HEK293 (cell line): ENCODE results near the gene OSGEPL1.

Source experiments
- PBX3 ChIP-seq: sonication (generic); formaldehyde crosslinking; IDR thresholded peaks from 2 replicates; pipeline ENCODE4 v1.8.1; 2022; ENCODE audit warnings: mild to moderate bottlenecking, moderate library complexity, missing genetic modification reagents
- REST ChIP-seq: fragments of 450-650 bp; formaldehyde crosslinking; IDR thresholded peaks from 2 replicates; pipeline ENCODE4 v1.5.1; 2016; ENCODE audit warnings: missing biosample characterization, missing genetic modification characterization
- YY1 ChIP-seq: fragments of 450-650 bp; formaldehyde crosslinking; IDR thresholded peaks from 2 replicates; pipeline ENCODE4 v1.5.1; 2018; ENCODE audit warnings: missing biosample characterization, missing genetic modification characterization
- ZNF544 ChIP-seq: fragments of 450-650 bp; formaldehyde crosslinking; IDR thresholded peaks from 2 replicates; pipeline ENCODE4 v1.5.0; 2017; ENCODE audit warnings: missing biosample characterization, missing genetic modification characterization
- ZNF692 ChIP-seq: fragments of 450-650 bp; formaldehyde crosslinking; IDR thresholded peaks from 2 replicates; pipeline ENCODE4 v1.5.1; 2016; ENCODE audit warnings: missing biosample characterization, missing genetic modification characterization
- TF ChIP-seq, protein P1 (sequence below): fragments of 450-650 bp; formaldehyde crosslinking; IDR thresholded peaks from 2 replicates; pipeline ENCODE4 v1.5.1; 2016; ENCODE audit warnings: missing biosample characterization, missing genetic modification characterization
- TF ChIP-seq, protein P2 (sequence below): fragments of 450-650 bp; formaldehyde crosslinking; IDR thresholded peaks from 2 replicates; pipeline ENCODE4 v1.5.1; 2016; ENCODE audit warnings: missing biosample characterization, missing genetic modification characterization, borderline replicate concordance

- no peak for TF ChIP-seq ZNF692
- no peak for TF ChIP-seq PBX3
- TF ChIP-seq, protein P1, sequence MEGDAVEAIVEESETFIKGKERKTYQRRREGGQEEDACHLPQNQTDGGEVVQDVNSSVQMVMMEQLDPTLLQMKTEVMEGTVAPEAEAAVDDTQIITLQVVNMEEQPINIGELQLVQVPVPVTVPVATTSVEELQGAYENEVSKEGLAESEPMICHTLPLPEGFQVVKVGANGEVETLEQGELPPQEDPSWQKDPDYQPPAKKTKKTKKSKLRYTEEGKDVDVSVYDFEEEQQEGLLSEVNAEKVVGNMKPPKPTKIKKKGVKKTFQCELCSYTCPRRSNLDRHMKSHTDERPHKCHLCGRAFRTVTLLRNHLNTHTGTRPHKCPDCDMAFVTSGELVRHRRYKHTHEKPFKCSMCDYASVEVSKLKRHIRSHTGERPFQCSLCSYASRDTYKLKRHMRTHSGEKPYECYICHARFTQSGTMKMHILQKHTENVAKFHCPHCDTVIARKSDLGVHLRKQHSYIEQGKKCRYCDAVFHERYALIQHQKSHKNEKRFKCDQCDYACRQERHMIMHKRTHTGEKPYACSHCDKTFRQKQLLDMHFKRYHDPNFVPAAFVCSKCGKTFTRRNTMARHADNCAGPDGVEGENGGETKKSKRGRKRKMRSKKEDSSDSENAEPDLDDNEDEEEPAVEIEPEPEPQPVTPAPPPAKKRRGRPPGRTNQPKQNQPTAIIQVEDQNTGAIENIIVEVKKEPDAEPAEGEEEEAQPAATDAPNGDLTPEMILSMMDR = no peak
- TF ChIP-seq, protein P2, sequence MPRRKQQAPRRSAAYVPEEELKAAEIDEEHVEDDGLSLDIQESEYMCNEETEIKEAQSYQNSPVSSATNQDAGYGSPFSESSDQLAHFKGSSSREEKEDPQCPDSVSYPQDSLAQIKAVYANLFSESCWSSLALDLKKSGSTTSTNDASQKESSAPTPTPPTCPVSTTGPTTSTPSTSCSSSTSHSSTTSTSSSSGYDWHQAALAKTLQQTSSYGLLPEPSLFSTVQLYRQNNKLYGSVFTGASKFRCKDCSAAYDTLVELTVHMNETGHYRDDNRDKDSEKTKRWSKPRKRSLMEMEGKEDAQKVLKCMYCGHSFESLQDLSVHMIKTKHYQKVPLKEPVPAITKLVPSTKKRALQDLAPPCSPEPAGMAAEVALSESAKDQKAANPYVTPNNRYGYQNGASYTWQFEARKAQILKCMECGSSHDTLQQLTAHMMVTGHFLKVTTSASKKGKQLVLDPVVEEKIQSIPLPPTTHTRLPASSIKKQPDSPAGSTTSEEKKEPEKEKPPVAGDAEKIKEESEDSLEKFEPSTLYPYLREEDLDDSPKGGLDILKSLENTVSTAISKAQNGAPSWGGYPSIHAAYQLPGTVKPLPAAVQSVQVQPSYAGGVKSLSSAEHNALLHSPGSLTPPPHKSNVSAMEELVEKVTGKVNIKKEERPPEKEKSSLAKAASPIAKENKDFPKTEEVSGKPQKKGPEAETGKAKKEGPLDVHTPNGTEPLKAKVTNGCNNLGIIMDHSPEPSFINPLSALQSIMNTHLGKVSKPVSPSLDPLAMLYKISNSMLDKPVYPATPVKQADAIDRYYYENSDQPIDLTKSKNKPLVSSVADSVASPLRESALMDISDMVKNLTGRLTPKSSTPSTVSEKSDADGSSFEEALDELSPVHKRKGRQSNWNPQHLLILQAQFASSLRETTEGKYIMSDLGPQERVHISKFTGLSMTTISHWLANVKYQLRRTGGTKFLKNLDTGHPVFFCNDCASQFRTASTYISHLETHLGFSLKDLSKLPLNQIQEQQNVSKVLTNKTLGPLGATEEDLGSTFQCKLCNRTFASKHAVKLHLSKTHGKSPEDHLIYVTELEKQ = no peak
- no peak for TF ChIP-seq ZNF544 (tag by site-specific recombination)
- TF ChIP-seq YY1 (tag by site-specific recombination) = no peak
- no peak for TF ChIP-seq REST (tag by site-specific recombination)
Observed at GRCh38 chr2:189799030-189799331, 36.4 kb upstream of the OSGEPL1 start.
